Bronchial epithelial cell (primary cell): ENCODE results near the gene MROH2A. TPM values are rescaled to one million over a fixed set of nuclear protein-coding genes. Genes with fewer than 3 reads are reported as not detected.

Experiments used
- DNase-seq: peaks from one replicate; pipeline ENCODE4 v3.0.0-alpha.2; 2010; ENCODE audit warnings: low read depth
- FAIRE-seq: peaks from 2 replicates; lab custom pipeline; 2011; peaks lifted over from hg19 to GRCh38; lab: Jason Lieb, UNC
- H3K27me3 ChIP-seq: 2 replicates; pipeline ENCODE4 v1.5.1; 2011; ENCODE audit warnings: low read length; ENCODE audit not compliant: control insufficient read depth, insufficient read depth
- H3K36me3 ChIP-seq: 2 replicates; pipeline ENCODE4 v1.5.1; 2011; ENCODE audit warnings: low read length; ENCODE audit not compliant: control insufficient read depth, insufficient read depth
- H3K4me3 ChIP-seq: 2 replicates; pipeline ENCODE4 v1.5.1; 2011; ENCODE audit warnings: mild to moderate bottlenecking, low read depth, low read length, control low read depth
- CTCF ChIP-seq: IDR thresholded peaks from 2 replicates; pipeline ENCODE4 v1.5.1; 2011; ENCODE audit warnings: mild to moderate bottlenecking, moderate library complexity, low read length, control low read depth, inconsistent platforms; ENCODE audit not compliant: insufficient read depth, severe bottlenecking
- total RNA-seq: library from RNA; depleted of rRNA; stranded (reverse); fragments of >200 nt; gene quantifications from 2 replicates; pipeline ENCODE4 v1.2.1, GENCODE V29; 2014

The MROH2A gene
- total RNA-seq, 1 donor from 2014 or later = not detected

DNA sequence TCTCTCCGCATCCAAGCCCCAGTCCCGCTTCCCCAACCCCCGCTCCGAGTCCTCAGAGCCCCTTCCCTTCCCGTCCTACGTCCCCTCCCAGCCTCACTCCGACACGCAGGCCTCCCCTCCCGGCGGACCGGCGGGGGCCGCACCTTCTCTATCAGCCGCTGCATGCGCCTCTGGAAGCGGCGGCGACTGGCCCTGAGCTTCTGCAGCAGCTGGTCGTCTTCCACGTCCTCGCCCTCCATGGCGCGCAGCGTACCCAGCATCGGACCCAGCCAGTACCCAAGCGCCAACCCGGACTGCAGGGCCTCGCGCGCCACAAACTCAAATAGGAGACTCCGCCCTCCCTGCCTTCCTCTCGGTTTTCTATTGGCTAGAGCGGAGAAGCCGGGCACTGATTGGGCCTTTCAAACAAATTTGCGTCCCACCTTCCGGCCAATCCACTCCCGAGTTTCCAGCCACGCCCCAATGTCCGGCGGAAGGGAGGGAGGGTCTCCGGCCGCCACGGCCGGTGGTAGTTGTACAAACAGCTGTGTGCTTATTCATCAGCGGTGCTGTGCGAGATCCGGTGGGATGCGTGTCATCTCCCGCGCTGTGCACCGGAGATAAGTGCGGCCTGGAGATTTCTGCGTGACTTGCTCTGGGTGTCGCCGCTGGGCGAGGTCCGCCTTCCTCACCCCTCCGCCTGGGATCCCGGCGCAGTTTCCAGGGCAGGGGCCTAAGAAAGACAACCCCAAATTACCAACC is 76.3 kb downstream of the MROH2A start, which contains the start of gene HJURP:
Gene HJURP, minus strand, starts transcription at position 295 of the 741 bp plus-strand sequence. Its CDS starts 35 bp downstream, at position 260.
- FAIRE-seq (no peak), DNase-seq (peak; percentile 93)
- Histone ChIP-seq H3K27me3 (no peaks in the 10 kb centered on the region), H3K4me3 (peak within 1 kb of the TSS; percentile 94), H3K36me3 (peaks cover 1% of the 10 kb centered on the region)
- TF ChIP-seq CTCF = no peak

- FAIRE-seq = no peak
- Histone ChIP-seq H3K27me3 (no peaks in the 10 kb centered on the region), H3K36me3 (no peaks in the 10 kb centered on the region), H3K4me3 (no peak overlapping the region)
- no peak for TF ChIP-seq CTCF
- no peak for DNase-seq
These were observed 77.2 kb downstream of the MROH2A start for GRCh38 chr2:233855345-233855744.

- no peak overlapping the region for H3K4me3 ChIP-seq
- no peak for TF ChIP-seq CTCF
- DNase-seq = no peak
- no peaks in the 10 kb centered on the region for H3K27me3 ChIP-seq
- no peaks in the 10 kb centered on the region for H3K36me3 ChIP-seq
- FAIRE-seq = no peak
These were observed 78.1 kb downstream of the MROH2A start for GRCh38 chr2:233856184-233856583.

GRCh38 chr2:233857511-233858141 is 79.5 kb downstream of the MROH2A start:
- no peak overlapping the region for H3K4me3 ChIP-seq
- peak; percentile 77 for TF ChIP-seq CTCF
- no peaks in the 10 kb centered on the region for H3K27me3 ChIP-seq
- no peaks in the 10 kb centered on the region for H3K36me3 ChIP-seq
- FAIRE-seq = no peak
- peak; percentile 22 for DNase-seq

DNA sequence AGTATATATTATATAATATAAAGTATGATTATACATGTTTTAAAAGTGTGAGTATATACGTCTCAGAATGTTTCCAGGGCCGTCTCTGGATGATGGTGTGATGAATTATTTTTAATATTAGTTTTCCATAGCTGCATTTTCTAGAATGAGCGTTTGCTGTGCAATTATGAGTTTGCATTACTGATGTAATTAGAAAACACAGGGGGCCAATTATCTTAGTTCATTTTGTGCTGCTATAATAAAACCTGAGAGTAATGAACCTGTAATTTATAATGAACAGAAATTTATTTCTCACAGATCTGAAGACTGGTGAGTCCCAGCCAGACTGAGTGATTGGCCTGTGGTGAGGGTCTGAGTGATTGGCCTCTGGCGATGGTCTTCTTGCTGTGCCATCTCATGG is 80.2 kb downstream of the MROH2A start:
- FAIRE-seq = no peak
- H3K4me3 ChIP-seq = no peak overlapping the region
- TF ChIP-seq CTCF = no peak

More for the DNA sequence above, 80.2 kb downstream of the MROH2A start:
- Histone ChIP-seq H3K36me3 (no peaks in the 10 kb centered on the region), H3K27me3 (no peaks in the 10 kb centered on the region)
- no peak for DNase-seq
